ENCODE results near the gene MAGI1. TPM values are rescaled to one million over a fixed set of nuclear protein-coding genes. Genes with fewer than 3 reads are reported as not detected.

MAGI1 gene
- total RNA-seq, 1 donor from 2014 or later: 34.1 TPM

DNA sequence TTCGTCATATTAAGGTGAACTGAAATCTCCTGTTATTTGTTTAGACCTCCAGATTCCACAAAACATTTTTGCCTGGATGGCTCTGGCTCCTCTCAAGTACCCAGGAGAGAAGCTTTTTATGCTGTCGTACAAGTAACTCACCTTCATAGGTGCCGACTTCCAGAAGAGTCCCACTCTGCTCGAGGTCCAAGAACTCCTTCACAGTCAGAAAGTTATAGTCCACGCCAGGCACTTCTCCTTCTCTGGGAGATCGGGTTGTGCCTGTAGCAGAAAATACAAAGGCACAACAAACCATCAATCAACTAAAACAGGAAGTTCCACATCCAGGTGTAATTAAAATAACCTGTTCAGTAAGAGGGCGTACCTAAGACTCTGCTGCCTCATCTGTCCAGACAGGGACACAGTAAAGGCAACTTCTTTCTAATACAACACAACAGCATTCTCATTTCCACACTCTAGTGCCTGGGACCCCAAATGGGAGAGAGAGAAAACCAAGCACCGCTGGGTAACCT lies 545.3 kb downstream of the MAGI1 start:
- DNase-seq: no peak
- no peak for ATAC-seq (ENCODE audit: poor library complexity)
- intact Hi-C loops (cut with DNase I): no loop called here

DNA sequence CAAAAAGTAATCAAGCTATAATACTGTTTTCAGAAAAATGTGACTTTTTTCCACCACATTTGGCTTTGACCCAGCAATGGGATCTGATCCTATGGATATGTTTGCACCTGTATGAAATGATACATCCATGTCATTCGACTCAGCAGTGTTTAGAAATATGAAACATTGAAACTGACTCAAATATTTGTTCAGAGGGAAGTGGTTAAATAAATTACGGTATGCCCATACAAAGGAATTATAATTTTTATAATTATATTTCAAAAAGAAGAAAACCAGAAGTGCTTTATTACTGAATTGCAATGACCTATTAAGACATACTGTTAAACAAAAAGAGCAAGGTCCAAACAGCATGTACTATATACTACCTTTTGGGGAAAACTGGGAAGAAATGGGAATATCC lies 546.5 kb downstream of the MAGI1 start:
- ATAC-seq (ENCODE audit: poor library complexity): no peak
- no peak for DNase-seq
- intact Hi-C loops (cut with DNase I): no loop called here

DNA sequence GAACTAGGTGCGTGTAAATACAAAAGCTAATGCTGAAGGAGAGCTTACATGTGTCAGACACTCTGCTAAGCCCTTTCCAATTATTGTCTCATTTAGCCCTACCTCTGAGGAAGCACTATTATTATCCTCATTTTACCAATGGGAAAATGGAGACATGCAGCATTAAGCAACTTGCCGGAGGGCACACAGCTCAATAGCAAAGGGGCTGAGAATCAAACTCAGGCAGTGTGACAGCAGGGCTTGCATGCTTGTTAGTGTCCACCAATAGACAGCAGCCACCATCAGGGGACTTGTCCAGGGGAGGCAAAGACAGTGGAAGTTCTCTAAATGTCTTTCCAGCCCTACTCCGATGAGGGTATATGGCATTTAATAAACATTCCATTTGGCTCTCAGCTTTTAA lies 548.6 kb downstream of the MAGI1 start:
- intact Hi-C loops (cut with DNase I): no loop called here
- ATAC-seq (ENCODE audit: poor library complexity) (no peak), DNase-seq (no peak)

DNA sequence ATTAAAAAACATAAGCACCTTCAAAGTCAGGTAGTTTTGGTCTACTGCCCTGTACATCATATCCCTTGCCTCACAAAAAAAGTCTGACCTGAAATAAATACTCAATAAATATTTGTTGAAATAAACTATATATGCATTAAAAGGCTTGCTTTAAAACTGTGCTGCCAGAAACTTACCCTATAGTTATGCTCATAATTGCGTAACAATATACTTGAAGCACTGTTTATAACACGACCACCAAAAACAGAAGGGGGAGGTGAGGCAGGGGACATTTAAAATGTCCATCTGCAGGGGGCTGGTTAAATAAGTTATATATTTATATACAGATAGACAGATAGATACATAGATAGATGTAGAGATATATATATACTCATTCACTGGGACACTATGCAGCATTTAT lies 549.5 kb downstream of the MAGI1 start:
- ATAC-seq (ENCODE audit: poor library complexity) (no peak), DNase-seq (no peak)
- intact Hi-C loops (cut with DNase I): no loop called here

DNA sequence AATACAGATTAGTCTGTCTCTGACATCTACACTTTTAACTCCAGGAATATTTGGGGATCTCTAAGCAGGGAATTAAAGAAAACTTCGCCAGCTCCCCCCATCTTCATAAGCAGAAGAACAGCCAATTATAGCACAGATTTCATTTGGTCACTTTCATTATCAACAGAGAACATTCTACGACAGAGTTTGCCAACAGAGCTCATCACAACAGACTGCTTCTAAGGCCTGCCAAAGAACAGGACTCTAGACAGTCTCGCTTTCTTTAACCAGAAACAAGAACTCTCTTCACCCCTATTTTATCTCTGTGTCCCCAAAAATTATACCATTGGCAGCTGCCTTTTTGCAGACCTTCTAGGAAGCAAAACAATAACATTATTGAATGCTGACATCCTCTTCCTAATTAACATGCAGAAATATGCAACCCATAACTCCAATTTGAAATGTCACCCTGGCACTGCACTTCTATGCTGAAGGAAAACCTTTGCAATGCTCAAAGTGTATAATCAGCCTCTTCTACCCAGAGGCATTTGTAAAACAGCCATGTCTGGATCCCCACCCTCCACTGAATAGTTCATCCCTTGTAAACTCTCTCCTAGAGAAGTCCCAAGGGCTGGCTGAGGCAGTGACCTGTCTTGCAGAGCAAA lies 552.8 kb downstream of the MAGI1 start:
- ATAC-seq (ENCODE audit: poor library complexity): peak; percentile 72
- intact Hi-C loops (cut with DNase I): no loop called here

DNA sequence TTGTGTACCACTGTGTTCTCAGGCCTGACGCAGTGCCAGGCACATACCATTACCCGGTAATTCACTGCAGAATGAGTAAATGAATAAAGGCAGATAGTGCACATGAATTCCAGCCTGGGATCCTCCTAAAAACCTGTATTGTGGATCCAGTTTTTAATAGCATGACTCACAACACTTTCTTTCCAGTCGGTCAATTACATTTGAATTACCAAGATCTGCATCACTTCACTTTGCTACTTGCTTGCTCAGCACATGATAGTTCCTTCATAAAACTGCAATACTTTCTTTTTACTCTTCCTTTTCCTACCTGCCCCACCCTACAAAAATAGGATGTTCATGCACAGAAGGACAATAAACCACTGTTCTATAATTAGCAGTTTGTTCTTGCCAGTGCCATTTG lies 553.8 kb downstream of the MAGI1 start:
- no peak for DNase-seq
- no peak for ATAC-seq (ENCODE audit: poor library complexity)
- intact Hi-C loops (cut with DNase I): no loop called here

More for the DNA sequence above, 552.8 kb downstream of the MAGI1 start:
- no peak for DNase-seq

DNA sequence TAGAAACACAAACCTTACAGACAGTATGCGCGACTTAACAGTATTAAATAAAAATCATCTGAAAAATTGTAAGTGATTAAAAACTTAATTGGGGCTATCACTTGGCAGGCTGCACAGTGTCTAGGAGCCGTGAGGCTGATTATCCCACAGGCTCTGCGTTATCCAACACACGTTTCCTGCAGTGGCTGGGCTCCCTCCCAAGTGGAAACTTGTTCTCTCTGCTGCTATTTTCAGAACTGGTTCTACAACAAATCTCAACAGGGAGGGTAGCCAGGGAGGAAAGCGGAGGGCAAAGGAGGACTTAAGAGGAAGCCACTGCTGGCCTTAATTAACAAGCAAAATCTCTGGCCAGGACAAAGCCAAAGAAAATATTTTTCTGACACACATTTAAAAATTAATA lies 555.2 kb downstream of the MAGI1 start:
- ATAC-seq (ENCODE audit: poor library complexity) (peak; percentile 87), DNase-seq (peak; percentile 71)
- intact Hi-C loops (cut with DNase I): no loop called here

DNA sequence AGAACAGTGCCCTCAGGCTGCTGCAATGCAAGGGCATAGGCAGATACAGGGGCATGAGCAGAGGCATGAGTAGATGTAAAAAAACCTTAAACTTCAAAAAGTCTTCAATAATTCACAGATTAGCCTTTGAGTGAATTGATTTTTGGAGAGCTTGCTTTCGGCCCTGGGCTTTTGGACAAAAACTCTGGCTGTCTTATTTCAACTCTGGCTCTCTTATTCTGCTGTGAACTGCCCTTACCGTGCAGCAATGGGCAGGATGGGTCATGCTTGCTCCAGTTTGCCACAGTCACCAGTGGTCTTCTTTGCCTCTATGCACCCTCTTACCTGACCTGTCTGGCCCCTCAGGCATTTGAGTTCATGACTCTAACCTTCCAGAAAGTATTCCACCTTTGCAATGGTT lies 555.7 kb downstream of the MAGI1 start:
- peak; percentile 11 for ATAC-seq (ENCODE audit: poor library complexity)

DNA sequence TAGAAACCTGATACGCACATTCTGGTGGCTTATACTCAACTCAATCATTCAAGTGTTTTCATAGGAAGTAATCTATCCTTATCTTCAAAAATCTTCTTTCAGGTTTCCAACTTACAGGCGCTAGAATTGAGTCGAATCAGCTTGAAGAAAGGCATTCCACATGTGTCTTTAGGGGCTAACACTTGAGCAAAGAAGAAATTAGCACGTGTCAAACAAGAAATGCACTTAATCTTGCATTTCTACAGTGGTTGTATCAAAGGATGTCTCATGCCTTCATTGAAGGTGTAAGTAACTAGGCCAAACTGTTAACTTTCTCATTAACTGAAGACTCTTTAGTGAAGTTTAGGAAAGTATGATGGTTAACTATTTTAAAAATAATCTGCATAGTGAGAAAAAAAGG lies 557.6 kb downstream of the MAGI1 start:
- ATAC-seq (ENCODE audit: poor library complexity) (no peak), DNase-seq (no peak)
- intact Hi-C loops (cut with DNase I): no loop called here

More for the DNA sequence above, 555.7 kb downstream of the MAGI1 start:
- intact Hi-C loops (cut with DNase I): no loop called here
- DNase-seq: no peak

DNA sequence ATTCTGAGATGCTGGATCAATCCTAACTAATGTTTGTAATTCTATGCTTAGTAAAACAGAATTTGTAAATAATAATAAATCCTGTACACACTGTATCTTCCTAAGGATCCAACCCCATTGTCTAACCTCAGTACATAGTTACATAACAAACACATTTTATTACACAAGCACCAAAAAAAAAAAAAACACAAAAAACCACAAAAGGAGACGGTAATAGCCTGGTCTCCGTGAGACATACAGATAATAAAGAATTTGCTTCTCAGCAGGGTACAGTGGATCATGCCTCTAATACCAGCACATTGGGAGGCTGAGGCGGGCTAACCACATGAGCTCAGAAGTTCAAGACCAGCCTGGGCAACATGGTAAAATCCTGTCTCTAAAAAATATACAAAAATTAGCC lies 558.7 kb downstream of the MAGI1 start:
- intact Hi-C loops (cut with DNase I): no loop called here

DNA sequence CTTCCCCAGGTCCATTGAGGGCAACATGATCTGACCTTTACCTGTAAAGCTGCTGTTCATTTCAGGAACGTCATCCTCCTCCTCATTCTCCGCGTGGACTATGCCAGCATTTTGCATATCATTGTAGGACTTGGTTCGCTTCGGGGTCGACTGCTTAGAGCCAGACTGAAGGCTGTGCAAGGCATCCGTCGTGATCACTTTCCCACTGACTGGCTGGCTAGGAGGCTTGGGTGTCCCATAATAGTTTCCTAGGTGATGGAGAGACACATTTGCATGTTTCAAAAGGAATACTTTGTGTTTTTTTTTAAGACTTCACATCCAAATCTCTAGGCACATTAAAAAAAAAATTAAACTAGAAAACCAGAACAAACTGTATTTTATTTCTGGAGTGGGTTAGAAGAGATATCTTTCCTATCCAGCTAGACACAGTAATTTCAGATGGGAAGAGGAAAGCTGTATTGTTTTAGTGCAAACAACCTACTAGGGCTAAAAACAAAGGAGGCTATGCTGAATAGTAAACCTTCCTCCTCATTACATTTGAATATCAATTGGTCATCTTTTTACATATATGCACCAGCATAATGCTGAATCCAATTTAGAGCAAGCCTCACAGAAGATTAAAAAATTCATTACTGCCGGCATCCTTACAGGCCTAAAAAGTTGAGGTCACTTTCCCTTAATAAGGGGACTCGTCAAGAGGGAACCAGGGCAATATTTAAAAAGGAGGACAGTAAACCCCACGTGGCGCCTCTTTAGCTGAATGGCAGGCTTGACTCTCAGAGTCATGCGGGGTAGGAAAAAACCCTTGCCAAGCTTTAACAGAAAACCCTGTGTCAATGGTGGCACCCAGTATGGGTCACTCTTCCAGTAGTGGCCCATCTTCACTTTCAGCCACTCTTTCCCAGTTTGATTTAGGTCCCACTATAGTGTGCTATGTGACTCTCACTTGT lies 559.9 kb downstream of the MAGI1 start:
- DNase-seq: no peak
- ATAC-seq (ENCODE audit: poor library complexity): no peak
- intact Hi-C loops (cut with DNase I): no loop called here

More for the DNA sequence above, 558.7 kb downstream of the MAGI1 start:
- DNase-seq: no peak
- no peak for ATAC-seq (ENCODE audit: poor library complexity)

DNA sequence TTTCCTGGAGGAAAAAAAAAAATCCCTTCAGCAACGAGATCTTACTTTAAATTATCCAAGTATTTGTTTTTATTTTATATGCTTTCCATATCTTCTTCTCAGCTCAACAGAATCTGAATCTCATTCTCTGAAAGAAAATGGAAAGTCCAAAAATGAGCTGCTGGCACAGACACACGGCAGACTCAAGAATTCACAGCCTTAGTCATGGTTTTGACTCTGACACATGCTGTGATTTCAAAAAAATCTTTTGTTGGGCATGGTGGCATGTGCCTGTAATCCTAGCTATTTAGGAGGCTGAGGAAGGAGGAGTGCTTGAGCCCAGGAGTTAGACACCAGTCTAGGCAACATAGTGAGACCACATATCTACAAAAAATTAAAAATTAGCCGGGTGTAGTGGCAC lies 565.0 kb downstream of the MAGI1 start:
- no peak for DNase-seq
- intact Hi-C loops (cut with DNase I): no loop called here
- no peak for ATAC-seq (ENCODE audit: poor library complexity)

DNA sequence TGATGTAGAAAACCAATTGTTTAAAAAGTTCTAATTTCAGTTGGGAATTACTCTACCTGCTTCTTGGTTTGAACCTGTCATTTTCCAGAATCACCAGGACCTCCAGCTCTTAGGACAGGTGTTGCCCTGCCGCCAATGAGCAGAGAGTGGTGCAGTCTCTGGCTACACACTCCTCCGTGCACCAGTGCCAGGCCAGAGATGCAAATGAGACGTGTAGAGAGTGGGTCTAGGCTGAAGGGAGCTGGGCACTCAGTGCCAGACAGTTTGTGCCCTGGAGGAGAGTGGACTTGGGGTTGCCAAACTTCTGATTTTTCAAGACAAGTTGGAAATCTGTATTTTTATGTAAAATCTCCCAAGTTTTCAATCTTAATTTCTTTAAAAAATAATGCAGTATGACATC lies 566.2 kb downstream of the MAGI1 start:
- intact Hi-C loops (cut with DNase I): no loop called here
- ATAC-seq (ENCODE audit: poor library complexity) (no peak), DNase-seq (no peak)

DNA sequence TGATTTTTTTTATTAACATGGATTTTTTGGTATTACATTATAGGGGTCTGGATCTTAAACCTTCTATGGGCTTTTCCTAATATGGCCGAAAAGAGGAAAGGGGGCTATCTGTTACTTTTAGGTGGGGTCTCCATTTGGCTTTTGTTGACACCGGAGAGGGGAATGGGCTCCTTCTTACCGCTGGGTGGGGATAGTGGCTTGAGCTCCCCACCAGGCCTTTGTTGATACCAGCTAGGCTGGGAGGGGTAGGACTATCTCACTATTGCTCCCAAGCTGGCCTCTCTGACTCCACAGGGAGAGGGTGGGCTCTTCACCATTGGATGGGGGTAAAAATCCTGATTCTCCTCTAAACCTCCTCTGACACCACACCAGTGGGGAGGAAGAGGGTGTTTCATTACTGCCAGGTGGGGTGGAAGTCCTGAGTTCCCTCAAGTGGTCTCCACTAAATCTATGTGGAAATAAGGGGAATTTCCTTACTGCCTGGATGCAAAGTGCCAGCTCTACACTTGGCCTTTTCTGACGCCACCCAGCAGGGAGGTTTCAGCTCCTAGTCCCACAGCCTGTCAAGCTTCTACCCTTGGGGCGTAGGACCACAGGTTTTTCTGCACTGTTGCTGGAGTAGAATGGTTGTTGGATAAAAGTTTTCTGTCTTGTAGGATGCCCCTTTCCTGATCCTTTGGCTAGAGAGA lies 572.3 kb downstream of the MAGI1 start:
- intact Hi-C loops (cut with DNase I): no loop called here
- no peak for DNase-seq
- no peak for ATAC-seq (ENCODE audit: poor library complexity)

DNA sequence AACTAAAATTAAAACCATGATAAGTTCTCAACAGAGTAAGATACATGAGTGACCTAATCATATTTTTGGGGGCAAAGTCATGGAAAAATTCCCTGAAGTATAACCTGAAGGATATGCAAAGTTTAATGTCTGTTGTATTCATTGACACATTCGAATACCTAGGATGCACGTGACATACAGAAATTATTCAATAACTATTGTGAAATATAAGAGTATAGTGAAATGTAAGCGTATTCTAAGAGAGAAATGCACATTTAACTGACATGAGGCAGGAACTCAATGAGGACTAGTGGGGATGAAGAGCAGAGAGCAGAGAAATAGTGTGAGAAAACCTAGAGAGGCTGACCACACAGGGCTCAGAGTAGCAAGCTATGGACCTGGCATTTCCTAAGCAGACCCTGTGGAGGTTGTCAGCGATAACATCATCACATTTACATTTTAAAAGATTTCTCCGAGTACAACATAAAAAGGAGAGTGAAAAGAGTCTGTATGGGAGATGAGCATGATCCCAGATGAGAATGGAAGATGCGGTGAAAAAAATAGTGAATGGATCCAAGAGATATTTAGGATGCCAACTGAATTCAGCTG lies 588.8 kb downstream of the MAGI1 start:
- intact Hi-C loops (cut with DNase I): no loop called here
- DNase-seq: no peak
- ATAC-seq (ENCODE audit: poor library complexity): no peak

DNA sequence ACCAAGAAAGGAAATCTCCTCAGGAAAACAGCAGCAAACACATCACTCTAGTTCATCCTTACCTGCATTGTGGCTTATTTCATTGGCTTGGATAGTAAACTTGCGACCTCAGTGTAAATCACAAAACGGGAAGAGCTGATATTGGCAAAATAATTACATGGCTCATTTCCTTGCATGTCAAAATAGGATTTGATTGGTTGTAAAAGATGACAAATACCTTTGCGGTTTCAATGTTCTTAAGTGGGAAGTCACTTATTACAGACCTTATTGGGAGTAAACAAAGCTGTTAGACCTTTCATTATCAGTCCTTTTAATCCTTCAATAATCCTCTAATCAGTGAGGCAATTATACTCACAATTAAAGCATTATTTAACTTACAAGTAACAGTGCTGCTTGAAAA lies 590.6 kb downstream of the MAGI1 start:
- DNase-seq (no peak), ATAC-seq (ENCODE audit: poor library complexity) (no peak)
- intact Hi-C loops (cut with DNase I): no loop called here

DNA sequence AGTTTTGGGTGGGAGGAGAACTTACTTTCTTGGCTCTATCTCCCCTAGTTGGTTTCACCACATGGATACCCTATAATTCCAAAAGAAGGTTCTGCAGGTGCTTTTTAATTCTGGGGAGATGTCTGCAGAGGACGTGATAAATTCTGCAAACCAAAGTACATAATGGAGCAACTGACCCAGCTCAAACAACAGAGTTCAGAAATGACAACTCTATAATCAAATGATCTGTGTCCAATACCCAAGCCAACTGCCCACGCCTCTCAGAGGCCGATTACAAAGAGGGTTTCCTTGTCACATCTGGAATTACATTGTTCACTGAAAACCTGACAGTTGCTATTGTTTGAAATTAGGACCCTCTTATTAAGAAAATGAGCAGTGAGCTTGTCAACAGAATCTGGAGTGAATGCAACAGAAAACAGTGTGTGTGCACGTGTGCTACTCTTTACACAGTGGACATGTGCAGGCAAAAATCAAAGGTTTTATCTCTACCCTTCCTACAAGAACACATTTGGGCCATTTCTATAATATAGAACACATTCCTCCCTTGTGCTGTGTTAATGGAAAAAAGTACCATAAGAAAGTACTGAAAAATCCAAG lies 593.0 kb downstream of the MAGI1 start:
- no peak for ATAC-seq (ENCODE audit: poor library complexity)
- intact Hi-C loops (cut with DNase I): no loop called here
- DNase-seq: no peak

DNA sequence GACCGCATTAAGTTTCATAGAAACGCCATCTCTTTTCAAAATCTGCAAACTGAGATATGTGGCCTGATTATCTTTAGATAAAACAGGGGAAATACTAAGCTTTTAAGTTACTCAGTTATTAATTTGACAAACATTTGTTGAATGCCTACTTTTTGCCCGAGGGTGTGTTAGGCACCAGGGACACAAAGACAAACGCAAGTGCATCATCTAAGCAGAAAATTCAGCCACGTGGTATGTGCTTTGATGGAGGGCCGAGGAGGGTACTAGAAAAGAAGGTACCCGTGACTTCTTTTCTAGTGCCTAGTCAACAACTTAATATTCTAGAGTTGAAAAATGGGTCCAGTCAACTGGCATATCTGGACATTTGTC lies 594.3 kb downstream of the MAGI1 start:
- DNase-seq (no peak), ATAC-seq (ENCODE audit: poor library complexity) (no peak)
- intact Hi-C loops (cut with DNase I): loop anchor here (5.0 kb wide), 2 partner anchors 228 to 288 kb away; no protein-coding TSS in a partner anchor

Measured in Right ventricle myocardium superior (tissue), 1 donor.